Measurements from ENCODE around the gene SLC16A14. TPM values are rescaled to one million over a fixed set of nuclear protein-coding genes. Genes with fewer than 3 reads are reported as not detected.
A peak's percentile ranks its signal among the peaks of the same experiment; 100 is the strongest.

SLC16A14 gene
- total RNA-seq, 1 experiment from 2014 or later, result 12.4 TPM

GRCh38 chr2:230019742-230020141 lies 49.0 kb downstream of the SLC16A14 start:
- peaks cover 3% of the 10 kb centered on the region; the same call in 1 of the 2 replicates for H3K4me1 ChIP-seq (ENCODE audit: insufficient read depth, low read length)
- H3K4me2 ChIP-seq (ENCODE audit: low read length), result no peak overlapping the region
- no peaks in the 10 kb centered on the region for H3K79me2 ChIP-seq (ENCODE audit: low read length)
- no peaks in the 10 kb centered on the region for H4K20me1 ChIP-seq (ENCODE audit: low read length)
- H3K27me3 ChIP-seq (ENCODE audit: low read length), result no peaks in the 10 kb centered on the region
- H3K9ac ChIP-seq (ENCODE audit: low read length), result no peak overlapping the region
- no TSS peak for BruUV-seq (replicated peaks)
- TF ChIP-seq CTCF (conservative IDR thresholded peaks at IDR 0.05; ENCODE audit: low read depth, low read length) (no peak), EZH2 (IDR thresholded peaks at IDR 0.05; ENCODE audit: low read length, unreplicated experiment) (no peak), EZH2phosphoT487 (IDR thresholded peaks at IDR 0.05; ENCODE audit: borderline replicate concordance, low read length) (no peak)
- no peak overlapping the region for H3K27ac ChIP-seq (ENCODE audit: low read length)
- CTCF ChIA-PET, result no interaction called here
- H3K9me2 ChIP-seq (replicated peaks; ENCODE audit: low read length), result no peaks in the 10 kb centered on the region
- no peak overlapping the region for H2AFZ ChIP-seq (ENCODE audit: low read length)
- H3K36me3 ChIP-seq (ENCODE audit: low read depth, low read length), result no peaks in the 10 kb centered on the region
- H3K4me3 ChIP-seq (ENCODE audit: low read length), result no peak overlapping the region
- no peaks in the 10 kb centered on the region for H3K9me3 ChIP-seq (ENCODE audit: low read length)
- ATAC-seq (no peak), DNase-seq (no peak)
- POLR2A ChIA-PET (ENCODE audit: unreplicated experiment), result no interaction called here
- no peaks in the 10 kb centered on the region for H3F3A ChIP-seq (ENCODE audit: low read length, unreplicated experiment)
- intact Hi-C loops (cut with micrococcal nuclease), result no loop called here

- Histone ChIP-seq H3K79me2 (ENCODE audit: low read length) (no peaks in the 10 kb centered on the region), H3K4me3 (ENCODE audit: low read length) (no peak overlapping the region), H3K9ac (ENCODE audit: low read length) (no peak overlapping the region), H3K4me2 (ENCODE audit: low read length) (no peak overlapping the region), H3K4me1 (ENCODE audit: insufficient read depth, low read length) (peaks cover 3% of the 10 kb centered on the region; the same call in 1 of the 2 replicates), H3K27ac (ENCODE audit: low read length) (no peak overlapping the region), H3K9me3 (ENCODE audit: low read length) (no peaks in the 10 kb centered on the region), H3K27me3 (ENCODE audit: low read length) (no peaks in the 10 kb centered on the region), H3K9me2 (replicated peaks; ENCODE audit: low read length) (no peaks in the 10 kb centered on the region), H2AFZ (ENCODE audit: low read length) (peak overlapping the region; percentile 56; the same call in 1 of the 2 replicates), H3K36me3 (ENCODE audit: low read depth, low read length) (no peaks in the 10 kb centered on the region), H3F3A (ENCODE audit: low read length, unreplicated experiment) (no peaks in the 10 kb centered on the region), H4K20me1 (ENCODE audit: low read length) (no peaks in the 10 kb centered on the region)
- TF ChIP-seq CTCF (conservative IDR thresholded peaks at IDR 0.05; ENCODE audit: low read depth, low read length) (no peak), EZH2 (IDR thresholded peaks at IDR 0.05; ENCODE audit: low read length, unreplicated experiment) (no peak), EZH2phosphoT487 (IDR thresholded peaks at IDR 0.05; ENCODE audit: borderline replicate concordance, low read length) (no peak)
- BruUV-seq (replicated peaks), result no TSS peak
- ChIA-PET CTCF (interaction anchor here (1.0 kb wide), 1 partner anchor 142 kb away, joined by 11 read pairs; no protein-coding TSS in a partner anchor), POLR2A (ENCODE audit: unreplicated experiment) (no interaction called here)
- DNase-seq (peak; percentile 73), ATAC-seq (peak; percentile 92)
- intact Hi-C loops (cut with micrococcal nuclease), result no loop called here
Observed at GRCh38 chr2:230018153-230018552, 50.6 kb downstream of the SLC16A14 start.

- Histone ChIP-seq H3K9me3 (ENCODE audit: low read length) (no peaks in the 10 kb centered on the region), H3K36me3 (ENCODE audit: low read depth, low read length) (no peaks in the 10 kb centered on the region), H3K27ac (ENCODE audit: low read length) (no peak overlapping the region), H3K9ac (ENCODE audit: low read length) (no peak overlapping the region), H3K4me2 (ENCODE audit: low read length) (no peak overlapping the region), H3K4me1 (ENCODE audit: insufficient read depth, low read length) (peaks cover 3% of the 10 kb centered on the region; the same call in 1 of the 2 replicates), H3K79me2 (ENCODE audit: low read length) (no peaks in the 10 kb centered on the region), H3K9me2 (replicated peaks; ENCODE audit: low read length) (no peaks in the 10 kb centered on the region), H4K20me1 (ENCODE audit: low read length) (no peaks in the 10 kb centered on the region), H3K4me3 (ENCODE audit: low read length) (no peak overlapping the region), H2AFZ (ENCODE audit: low read length) (no peak overlapping the region), H3K27me3 (ENCODE audit: low read length) (no peaks in the 10 kb centered on the region), H3F3A (ENCODE audit: low read length, unreplicated experiment) (no peaks in the 10 kb centered on the region)
- no TSS peak for BruUV-seq (replicated peaks)
- TF ChIP-seq EZH2 (IDR thresholded peaks at IDR 0.05; ENCODE audit: low read length, unreplicated experiment) (no peak), CTCF (conservative IDR thresholded peaks at IDR 0.05; ENCODE audit: low read depth, low read length) (no peak)
- CTCF ChIA-PET, result interaction anchor here (0.6 kb wide), 1 partner anchor 153 kb away, joined by 3 read pairs; no protein-coding TSS in a partner anchor
- no peak for ATAC-seq
- POLR2A ChIA-PET (ENCODE audit: unreplicated experiment), result no interaction called here
- DNase-seq, result no peak
- intact Hi-C loops (cut with micrococcal nuclease), result no loop called here
Observed at GRCh38 chr2:230016844-230017243, 51.9 kb downstream of the SLC16A14 start.
